Activated naive CD8-positive, alpha-beta T cell treated with anti-CD3 and anti-CD28 coated beads for 36 hours (primary cell): ENCODE data around the gene TM6SF1. TPM values are rescaled to one million over a fixed set of nuclear protein-coding genes. Genes with fewer than 3 reads are reported as not detected.
"Not testable (repeated sequence)": the region's sequence is repeated elsewhere in the genome, so short reads cannot be mapped to it uniquely, and the experiment has no call there.

ENCODE experiments used
- DNase-seq: peaks from one replicate; pipeline ENCODE4 v3.0.0; 2021
- H3K27ac Mint-ChIP-seq: one replicate; pipeline ENCODE4 v1.8.0; 2022; ENCODE audit warnings: mild to moderate bottlenecking, moderate library complexity, mixed read lengths
- H3K27me3 Mint-ChIP-seq: one replicate; pipeline ENCODE4 v1.8.0; 2022; ENCODE audit warnings: mild to moderate bottlenecking, mixed read lengths
- H3K36me3 Mint-ChIP-seq: one replicate; pipeline ENCODE4 v1.8.0; 2021; ENCODE audit warnings: mild to moderate bottlenecking, mixed read lengths
- H3K4me1 Mint-ChIP-seq: one replicate; pipeline ENCODE4 v1.8.0; 2021; ENCODE audit warnings: mixed read lengths
- H3K4me3 Mint-ChIP-seq: one replicate; pipeline ENCODE4 v1.8.0; 2022; ENCODE audit warnings: mild to moderate bottlenecking, moderate library complexity, mixed read lengths
- H3K9me3 Mint-ChIP-seq: one replicate; pipeline ENCODE4 v1.8.0; 2022; ENCODE audit warnings: mixed read lengths
- total RNA-seq, 2 experiments: library from RNA; stranded (reverse); gene quantifications; one replicate each; pipeline ENCODE4 v1.2.3, GENCODE V29; 2021

Gene TM6SF1
- total RNA-seq, 2 experiments from 2014 or later: 1.6 TPM

- H3K27me3 Mint-ChIP-seq: peaks cover 27% of the 10 kb centered on the region
- DNase-seq: no peak
- H3K9me3 Mint-ChIP-seq: peaks cover 24% of the 10 kb centered on the region
- no peak overlapping the region for H3K4me3 Mint-ChIP-seq
- no peak overlapping the region for H3K27ac Mint-ChIP-seq
- H3K4me1 Mint-ChIP-seq: peaks cover 14% of the 10 kb centered on the region
- H3K36me3 Mint-ChIP-seq: peaks cover 7% of the 10 kb centered on the region
Observed at GRCh38 chr15:83166830-83167229, 59.4 kb downstream of the TM6SF1 start.

GRCh38 chr15:83169576-83169975 lies 62.1 kb downstream of the TM6SF1 start:
- DNase-seq, H3K4me1 Mint-ChIP-seq, H3K27ac Mint-ChIP-seq, H3K4me3 Mint-ChIP-seq, H3K36me3 Mint-ChIP-seq: not testable (repeated sequence)
- H3K9me3 Mint-ChIP-seq: peaks cover 24% of the 10 kb centered on the region
- peaks cover 20% of the 10 kb centered on the region for H3K27me3 Mint-ChIP-seq

GRCh38 chr15:83170474-83171165 lies 63.2 kb downstream of the TM6SF1 start:
- Mint-ChIP-seq H3K4me1 (no peaks in the 10 kb centered on the region), H3K27ac (no peak overlapping the region), H3K36me3 (peaks cover 3% of the 10 kb centered on the region), H3K9me3 (peaks cover 23% of the 10 kb centered on the region), H3K27me3 (peaks cover 20% of the 10 kb centered on the region), H3K4me3 (no peak overlapping the region)
- no peak for DNase-seq

- peaks cover 11% of the 10 kb centered on the region for H3K27me3 Mint-ChIP-seq
- H3K36me3 Mint-ChIP-seq: peaks cover 2% of the 10 kb centered on the region
- DNase-seq: no peak
- H3K27ac Mint-ChIP-seq: no peak overlapping the region
- peaks cover 3% of the 10 kb centered on the region for H3K4me1 Mint-ChIP-seq
- H3K4me3 Mint-ChIP-seq: no peak overlapping the region
- no peaks in the 10 kb centered on the region for H3K9me3 Mint-ChIP-seq
Observed at GRCh38 chr15:83174891-83175290, 67.4 kb downstream of the TM6SF1 start.

GRCh38 chr15:83178390-83178789 lies 70.9 kb downstream of the TM6SF1 start:
- no peak for DNase-seq
- Mint-ChIP-seq H3K4me3 (no peak overlapping the region), H3K27ac (no peak overlapping the region), H3K27me3 (peaks cover 15% of the 10 kb centered on the region), H3K36me3 (peaks cover 2% of the 10 kb centered on the region), H3K9me3 (no peaks in the 10 kb centered on the region), H3K4me1 (peaks cover 3% of the 10 kb centered on the region)

- no peak for DNase-seq
- peaks cover 2% of the 10 kb centered on the region for H3K36me3 Mint-ChIP-seq
- H3K4me3 Mint-ChIP-seq: no peak overlapping the region
- H3K27ac Mint-ChIP-seq: no peak overlapping the region
- H3K27me3 Mint-ChIP-seq: peaks cover 15% of the 10 kb centered on the region
- peaks cover 3% of the 10 kb centered on the region for H3K4me1 Mint-ChIP-seq
- H3K9me3 Mint-ChIP-seq: no peaks in the 10 kb centered on the region
Observed at GRCh38 chr15:83178869-83179325, 71.5 kb downstream of the TM6SF1 start.

- no peak overlapping the region for H3K4me3 Mint-ChIP-seq
- H3K36me3 Mint-ChIP-seq: no peaks in the 10 kb centered on the region
- H3K27me3 Mint-ChIP-seq: peaks cover 8% of the 10 kb centered on the region
- H3K27ac Mint-ChIP-seq: no peak overlapping the region
- no peaks in the 10 kb centered on the region for H3K9me3 Mint-ChIP-seq
- no peak for DNase-seq
- H3K4me1 Mint-ChIP-seq: no peaks in the 10 kb centered on the region
Observed at GRCh38 chr15:83185561-83185960, 78.1 kb downstream of the TM6SF1 start.

Other genes with a start within 250 kb of the TM6SF1 start
- 1 to 10 TPM; 3.1 to 3.3 TPM for gene HOMER2, start 154.9 kb upstream of the TM6SF1 start, total RNA-seq
- 10 to 100 TPM; 24.9 to 28.4 TPM for gene RAMAC, start 121.4 kb upstream of the TM6SF1 start, total RNA-seq
- gene C15orf40, start 96.0 kb upstream of the TM6SF1 start, total RNA-seq: 10 to 100 TPM; 27.1 to 30.2 TPM
- 10 to 100 TPM; 62.4 to 63.3 TPM for gene BTBD1, start 40.4 kb upstream of the TM6SF1 start, total RNA-seq
- gene HDGFL3, start 100.2 kb downstream of the TM6SF1 start, total RNA-seq: 10 to 100 TPM; 13.7 to 14.1 TPM
- gene BNC1, start 177.0 kb downstream of the TM6SF1 start, total RNA-seq: not detected